GM12878 (cell line): ENCODE measurements around the gene KCNN3. TPM values are rescaled to one million over a fixed set of nuclear protein-coding genes. Genes with fewer than 3 reads are reported as not detected.

Experiments used
- ATAC-seq: fragments of 200-7000 bp; cut with Tn5 transposase; 3 replicates; pipeline ENCODE4 v1.9.1; 2020; ENCODE audit warnings: mild to moderate bottlenecking, moderate library complexity
- BruUV-seq: library from RNA; stranded (reverse); fragments of 400-500 nt; replicated peaks from 2 replicates; lab custom pipeline; 2021; lab: Mats Ljungman, UMichigan
- CTCF ChIA-PET: fragments of 300-600 bp; sonication (Branson Sonifier 250); formaldehyde crosslinking; extraction: SDS; loops from one replicate; lab custom pipeline; 2021; ENCODE audit warnings: inconsistent platforms; lab: Yijun Ruan, JAX
- POLR2A ChIA-PET: fragments of 350-600 bp; formaldehyde crosslinking; extraction: SDS; loops from one replicate; lab custom pipeline; 2021; ENCODE audit warnings: inconsistent platforms; lab: Charles Lee
- RAD21 ChIA-PET: fragments of 300-600 bp; sonication (Branson Sonifier 250); formaldehyde crosslinking; loops from one replicate; lab custom pipeline; 2023; ENCODE audit warnings: antibody characterized with exemption; ENCODE audit not compliant: unreplicated experiment; lab: Charles Lee
- SMC1A ChIA-PET: fragments of 300-600 bp; sonication (Branson Sonifier 250); formaldehyde crosslinking; loops from one replicate; lab custom pipeline; 2023; ENCODE audit not compliant: unreplicated experiment, uncharacterized antibody; lab: Charles Lee
- DNase-seq: peaks from one replicate; pipeline ENCODE4 v3.0.0-alpha.2; 2011; ENCODE audit warnings: low read depth, low spot score
- FAIRE-seq: peaks from 3 replicates; lab custom pipeline; 2011; peaks lifted over from hg19 to GRCh38; lab: Jason Lieb, UNC
- H2AFZ ChIP-seq: 2 replicates; pipeline ENCODE4 v1.6.0; 2011; ENCODE audit warnings: low read depth, low read length, control low read depth; ENCODE audit not compliant: control insufficient read depth
- H3K27ac ChIP-seq: 2 replicates; pipeline ENCODE4 v1.5.1; 2011; ENCODE audit warnings: control low read depth; ENCODE audit not compliant: control insufficient read depth, insufficient read depth
- H3K27me3 ChIP-seq, 2 experiments: replicated peaks in 1 of 2; 2 replicates each; pipeline versions ENCODE4 v1.6.0 to v1.6.1; 2011; ENCODE audit warnings: low read length in 1 of 2; ENCODE audit not compliant: control insufficient read depth in 2 of 2, insufficient read depth in 2 of 2
- H3K36me3 ChIP-seq, 2 experiments: 2 replicates each; pipeline ENCODE4 v1.5.1; 2011; ENCODE audit warnings: low read length in 1 of 2; ENCODE audit not compliant: control insufficient read depth in 2 of 2, insufficient read depth in 2 of 2
- H3K4me1 ChIP-seq: 2 replicates; pipeline ENCODE4 v1.6.1; 2011; ENCODE audit warnings: mild to moderate bottlenecking, low read length, moderate library complexity, mixed read lengths; ENCODE audit not compliant: control insufficient read depth, insufficient read depth
- H3K4me2 ChIP-seq: 2 replicates; pipeline ENCODE4 v1.6.0; 2011; ENCODE audit warnings: control low read depth; ENCODE audit not compliant: control insufficient read depth, insufficient read depth
- H3K4me3 ChIP-seq: fragments of 200-600 bp; sonication (generic); 2 replicates; pipeline ENCODE4 v1.5.1; 2016
- H3K79me2 ChIP-seq: 2 replicates; pipeline ENCODE4 v1.6.0; 2011; ENCODE audit warnings: low read length; ENCODE audit not compliant: control insufficient read depth, insufficient read depth
- H3K9ac ChIP-seq: 2 replicates; pipeline ENCODE4 v1.8.0; 2011; ENCODE audit warnings: low read length, control low read depth, mixed read lengths; ENCODE audit not compliant: control insufficient read depth, insufficient read depth
- H3K9me3 ChIP-seq: replicated peaks from 3 replicates; pipeline ENCODE4 v1.5.1; 2011; ENCODE audit warnings: mild to moderate bottlenecking, low read length; ENCODE audit not compliant: control insufficient read depth, insufficient read depth
- H4K20me1 ChIP-seq: 2 replicates; pipeline ENCODE4 v1.6.0; 2011; ENCODE audit not compliant: control insufficient read depth, insufficient read depth
- CEBPB ChIP-seq, 2 experiments: fragments of 150-350 bp in 1 of 2; IDR thresholded peaks; 2 replicates each; pipeline ENCODE4 v1.6.1; 2012 to 2014; ENCODE audit warnings: low read depth in 2 of 2, low read length in 2 of 2, borderline replicate concordance in 1 of 2, inconsistent platforms in 1 of 2
- LARP7 ChIP-seq: fragments of 450-650 bp; IDR thresholded peaks from 2 replicates; pipeline ENCODE4 v1.6.1; 2017; ENCODE audit warnings: mild to moderate bottlenecking
- NR2C1 ChIP-seq: fragments of 450-650 bp; IDR thresholded peaks from 2 replicates; pipeline ENCODE4 v1.6.1; 2017; ENCODE audit warnings: antibody characterized with exemption, mild to moderate bottlenecking, moderate library complexity
- POU2F2 ChIP-seq: IDR thresholded peaks from 3 replicates; pipeline ENCODE4 v1.6.1; 2011; ENCODE audit warnings: low read depth, mild to moderate bottlenecking, low read length, borderline replicate concordance
- RAD21 ChIP-seq: IDR thresholded peaks from 2 replicates; pipeline ENCODE4 v1.6.1; 2011; ENCODE audit warnings: mild to moderate bottlenecking, low read depth, low read length, moderate library complexity; ENCODE audit not compliant: insufficient read depth
- RUNX3 ChIP-seq: IDR thresholded peaks from 2 replicates; pipeline ENCODE4 v1.6.1; 2012; ENCODE audit warnings: low read length, inconsistent platforms
- SIN3A ChIP-seq: IDR thresholded peaks from 2 replicates; pipeline ENCODE4 v1.6.1; 2012; ENCODE audit warnings: low read depth, low read length, improper control_type of control experiment
- SMC3 ChIP-seq: IDR thresholded peaks from 2 replicates; pipeline ENCODE4 v1.6.1; 2011; ENCODE audit warnings: low read length, improper control_type of control experiment, borderline replicate concordance
- TARDBP ChIP-seq: IDR thresholded peaks from 2 replicates; pipeline ENCODE4 v1.6.1; 2016; ENCODE audit warnings: borderline replicate concordance
- WGBS: methylation state at CpG from one replicate; pipeline ENCODE4 v1.1.6; 2016; ENCODE audit warnings: low lambda C conversion rate; ENCODE audit not compliant: insufficient replicate concordance, insufficient coverage; ENCODE audit errors: missing lambda C conversion rate; 5-methylcytosine and 5-hydroxymethylcytosine counted together
- in situ Hi-C: fragments of 300-500 bp; cut with MboI; formaldehyde crosslinking; loops from 9 replicates; pipeline ENCODE4 v1.14.3; 2018; ENCODE audit warnings: mixed read lengths
- intact Hi-C: fragments of 100-400 bp; cut with micrococcal nuclease; formaldehyde crosslinking; loops from one replicate; pipeline ENCODE4 v1.14.2; 2022; ENCODE audit not compliant: unreplicated experiment
- polyA plus RNA-seq, 11 experiments: library from polyadenylated mRNA; depleted of rRNA in 4 of 11; unstranded in 6 of 11; stranded (reverse) in 5 of 11; fragments of >200 nt; fragmentation: Nextera tagmentation in 4 of 11; fragmentation: Illumina TruSeq in 1 of 11; extraction: Ambion mirVana in 4 of 11; extraction: Trizol in 1 of 11; gene quantifications; 1 replicate in 1 of 11; 2 replicates in 10 of 11; pipeline versions ENCODE4 v1.2.1 to v1.2.3, GENCODE V29; 2011 to 2016; ENCODE audit warnings: inconsistent platforms in 2 of 11, missing spikeins in 2 of 11, low read depth in 1 of 11
- total RNA-seq, 4 experiments: library from RNA; depleted of rRNA in 3 of 4; stranded (reverse); fragments of >200 nt in 3 of 4; fragmentation: Illumina TruSeq in 1 of 4; extraction: Trizol in 1 of 4; gene quantifications; 2 replicates each; pipeline versions ENCODE4 v1.2.1 to v1.2.3, GENCODE V29; 2013 to 2021
- TF ChIP-seq, protein P1 (sequence below): fragments of 450-650 bp; IDR thresholded peaks from 2 replicates; pipeline ENCODE4 v1.6.1; 2018; ENCODE audit warnings: borderline replicate concordance, mild to moderate bottlenecking; ENCODE audit not compliant: partially characterized antibody
- TF ChIP-seq, protein P2 (sequence below): IDR thresholded peaks from 2 replicates; pipeline ENCODE4 v1.6.1; 2012; ENCODE audit warnings: mild to moderate bottlenecking, low read depth, low read length
- TF ChIP-seq, protein P3 (sequence below), 3 experiments: IDR thresholded peaks in 2 of 3; conservative IDR thresholded peaks in 1 of 3; 2 replicates each; pipeline ENCODE4 v1.5.1; 2011; ENCODE audit warnings: low read depth in 3 of 3, low read length in 3 of 3, mild to moderate bottlenecking in 3 of 3, control low read depth in 2 of 3, moderate library complexity in 2 of 3, inconsistent platforms in 1 of 3, mixed read lengths in 1 of 3; ENCODE audit not compliant: control insufficient read depth in 2 of 3, insufficient read depth in 1 of 3; ENCODE audit errors: extremely low read depth in 1 of 3
- TF ChIP-seq, protein P4 (sequence below): IDR thresholded peaks from 2 replicates; pipeline ENCODE4 v1.6.1; 2011; ENCODE audit warnings: low read depth, mild to moderate bottlenecking, low read length, moderate library complexity, borderline replicate concordance; ENCODE audit errors: extremely low read depth

KCNN3 gene
- total and polyA plus RNA-seq, 10 of the 15 experiments (the other 5 are each of a cell fraction or from before 2014, with no cell fraction given): 3.5 to 26.4 (median 14.9) TPM

DNA sequence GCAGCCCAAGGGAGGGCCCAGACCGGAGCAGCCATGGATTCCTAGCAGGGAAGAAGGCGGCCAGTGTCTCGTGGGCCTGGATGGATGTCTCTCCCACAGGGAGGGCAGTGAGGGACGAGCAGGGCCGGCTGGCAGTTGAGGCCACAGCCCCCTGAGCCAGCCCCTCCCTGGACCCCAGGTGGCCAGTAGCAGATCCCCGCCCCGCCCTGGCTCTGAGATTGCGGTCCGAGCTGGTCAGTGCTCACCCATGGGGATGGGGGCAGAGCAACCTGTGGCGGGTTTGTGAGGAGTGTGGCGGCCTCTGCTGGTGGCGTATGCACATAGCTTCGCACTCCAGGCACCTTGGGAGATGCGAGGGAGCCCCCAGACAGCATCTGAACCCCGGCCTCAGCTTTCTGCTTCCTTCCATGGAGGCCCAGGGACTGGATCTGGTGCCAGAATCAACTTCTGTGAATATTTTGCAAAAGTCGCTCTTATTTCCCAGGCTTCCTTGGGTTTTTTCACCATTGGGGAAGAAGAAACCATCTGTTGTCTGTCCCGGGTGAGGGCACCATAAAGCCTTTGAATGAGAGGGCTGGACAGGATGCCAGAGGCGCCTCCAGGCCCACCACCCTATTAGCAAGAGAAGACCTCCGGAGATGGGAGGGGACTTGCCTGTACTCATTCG is 8.4 kb upstream of the KCNN3 start:
- H3K27me3 ChIP-seq: no peaks in the 10 kb centered on the region
- no peaks in the 10 kb centered on the region for H3K36me3 ChIP-seq
- H3K4me1 ChIP-seq: peaks cover 10% of the 10 kb centered on the region
- peak; percentile 52 for FAIRE-seq
- ChIA-PET CTCF (interaction anchor here (0.5 to 8.5 kb wide), 37 partner anchors 11 to 959 kb away, joined by 3 to 137 read pairs (median 4); partner anchors contain the start of genes KCNN3 and PMVK), SMC1A (interaction anchor here (0.6 to 9.4 kb wide), 24 partner anchors 8 to 398 kb away, joined by 3 to 113 read pairs (median 4); partner anchors contain the start of genes KCNN3 and PBXIP1), POLR2A (interaction anchor here (0.7 to 1.6 kb wide), 7 partner anchors 9 to 399 kb away, joined by 3 to 9 read pairs (median 4); partner anchors contain the start of gene KCNN3), RAD21 (interaction anchor here (0.6 to 15.4 kb wide), 41 partner anchors 8 to 398 kb away, joined by 3 to 254 read pairs (median 4); partner anchors contain the start of genes KCNN3 and PMVK)
- no peak overlapping the region for H3K4me2 ChIP-seq
- no peaks in the 10 kb centered on the region for H4K20me1 ChIP-seq
- no peak overlapping the region for H3K4me3 ChIP-seq
- intact Hi-C loops (loop anchor here (1.0 to 5.0 kb wide), 5 partner anchors 106 to 401 kb away; no protein-coding TSS in a partner anchor), in situ Hi-C loops (no loop called here)
- no peak overlapping the region for H3K9ac ChIP-seq
- 27% methylated on average over 20 of the region's 20 CpGs for WGBS
- DNase-seq: no peak
- no peaks in the 10 kb centered on the region for H3K79me2 ChIP-seq
- ATAC-seq: peak; percentile 94
- H3K27ac ChIP-seq: no peak overlapping the region
- no peak overlapping the region for H2AFZ ChIP-seq
- BruUV-seq: no TSS peak
- no peaks in the 10 kb centered on the region; the same call in 2 of the 3 replicates for H3K9me3 ChIP-seq
- TF ChIP-seq LARP7 (peak; percentile 33; the same call in 1 of the 2 replicates), CEBPB (IDR thresholded peaks at IDR 0.05; ENCODE audit: borderline replicate concordance in 1 of 2, low read depth in 2 of 2, low read length in 2 of 2) (no peak), RUNX3 (peak; percentile 60), SMC3 (peak; percentile 97), POU2F2 (peak; percentile 78; the same call in 1 of the 3 replicates), TARDBP (0 out of 2 replicates have a peak, but pooled peaks have one; percentile 36), NR2C1 (no peak), RAD21 (peak; percentile 96), SIN3A (no peak)
- TF ChIP-seq, protein P1, sequence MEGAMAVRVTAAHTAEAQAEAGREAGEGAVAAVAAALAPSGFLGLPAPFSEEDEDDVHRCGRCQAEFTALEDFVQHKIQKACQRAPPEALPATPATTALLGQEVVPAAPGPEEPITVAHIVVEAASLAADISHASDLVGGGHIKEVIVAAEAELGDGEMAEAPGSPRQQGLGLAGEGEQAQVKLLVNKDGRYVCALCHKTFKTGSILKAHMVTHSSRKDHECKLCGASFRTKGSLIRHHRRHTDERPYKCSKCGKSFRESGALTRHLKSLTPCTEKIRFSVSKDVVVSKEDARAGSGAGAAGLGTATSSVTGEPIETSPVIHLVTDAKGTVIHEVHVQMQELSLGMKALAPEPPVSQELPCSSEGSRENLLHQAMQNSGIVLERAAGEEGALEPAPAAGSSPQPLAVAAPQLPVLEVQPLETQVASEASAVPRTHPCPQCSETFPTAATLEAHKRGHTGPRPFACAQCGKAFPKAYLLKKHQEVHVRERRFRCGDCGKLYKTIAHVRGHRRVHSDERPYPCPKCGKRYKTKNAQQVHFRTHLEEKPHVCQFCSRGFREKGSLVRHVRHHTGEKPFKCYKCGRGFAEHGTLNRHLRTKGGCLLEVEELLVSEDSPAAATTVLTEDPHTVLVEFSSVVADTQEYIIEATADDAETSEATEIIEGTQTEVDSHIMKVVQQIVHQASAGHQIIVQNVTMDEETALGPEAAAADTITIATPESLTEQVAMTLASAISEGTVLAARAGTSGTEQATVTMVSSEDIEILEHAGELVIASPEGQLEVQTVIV: no peak
- TF ChIP-seq, protein P2, sequence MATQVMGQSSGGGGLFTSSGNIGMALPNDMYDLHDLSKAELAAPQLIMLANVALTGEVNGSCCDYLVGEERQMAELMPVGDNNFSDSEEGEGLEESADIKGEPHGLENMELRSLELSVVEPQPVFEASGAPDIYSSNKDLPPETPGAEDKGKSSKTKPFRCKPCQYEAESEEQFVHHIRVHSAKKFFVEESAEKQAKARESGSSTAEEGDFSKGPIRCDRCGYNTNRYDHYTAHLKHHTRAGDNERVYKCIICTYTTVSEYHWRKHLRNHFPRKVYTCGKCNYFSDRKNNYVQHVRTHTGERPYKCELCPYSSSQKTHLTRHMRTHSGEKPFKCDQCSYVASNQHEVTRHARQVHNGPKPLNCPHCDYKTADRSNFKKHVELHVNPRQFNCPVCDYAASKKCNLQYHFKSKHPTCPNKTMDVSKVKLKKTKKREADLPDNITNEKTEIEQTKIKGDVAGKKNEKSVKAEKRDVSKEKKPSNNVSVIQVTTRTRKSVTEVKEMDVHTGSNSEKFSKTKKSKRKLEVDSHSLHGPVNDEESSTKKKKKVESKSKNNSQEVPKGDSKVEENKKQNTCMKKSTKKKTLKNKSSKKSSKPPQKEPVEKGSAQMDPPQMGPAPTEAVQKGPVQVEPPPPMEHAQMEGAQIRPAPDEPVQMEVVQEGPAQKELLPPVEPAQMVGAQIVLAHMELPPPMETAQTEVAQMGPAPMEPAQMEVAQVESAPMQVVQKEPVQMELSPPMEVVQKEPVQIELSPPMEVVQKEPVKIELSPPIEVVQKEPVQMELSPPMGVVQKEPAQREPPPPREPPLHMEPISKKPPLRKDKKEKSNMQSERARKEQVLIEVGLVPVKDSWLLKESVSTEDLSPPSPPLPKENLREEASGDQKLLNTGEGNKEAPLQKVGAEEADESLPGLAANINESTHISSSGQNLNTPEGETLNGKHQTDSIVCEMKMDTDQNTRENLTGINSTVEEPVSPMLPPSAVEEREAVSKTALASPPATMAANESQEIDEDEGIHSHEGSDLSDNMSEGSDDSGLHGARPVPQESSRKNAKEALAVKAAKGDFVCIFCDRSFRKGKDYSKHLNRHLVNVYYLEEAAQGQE: no peak
- TF ChIP-seq, protein P3, sequence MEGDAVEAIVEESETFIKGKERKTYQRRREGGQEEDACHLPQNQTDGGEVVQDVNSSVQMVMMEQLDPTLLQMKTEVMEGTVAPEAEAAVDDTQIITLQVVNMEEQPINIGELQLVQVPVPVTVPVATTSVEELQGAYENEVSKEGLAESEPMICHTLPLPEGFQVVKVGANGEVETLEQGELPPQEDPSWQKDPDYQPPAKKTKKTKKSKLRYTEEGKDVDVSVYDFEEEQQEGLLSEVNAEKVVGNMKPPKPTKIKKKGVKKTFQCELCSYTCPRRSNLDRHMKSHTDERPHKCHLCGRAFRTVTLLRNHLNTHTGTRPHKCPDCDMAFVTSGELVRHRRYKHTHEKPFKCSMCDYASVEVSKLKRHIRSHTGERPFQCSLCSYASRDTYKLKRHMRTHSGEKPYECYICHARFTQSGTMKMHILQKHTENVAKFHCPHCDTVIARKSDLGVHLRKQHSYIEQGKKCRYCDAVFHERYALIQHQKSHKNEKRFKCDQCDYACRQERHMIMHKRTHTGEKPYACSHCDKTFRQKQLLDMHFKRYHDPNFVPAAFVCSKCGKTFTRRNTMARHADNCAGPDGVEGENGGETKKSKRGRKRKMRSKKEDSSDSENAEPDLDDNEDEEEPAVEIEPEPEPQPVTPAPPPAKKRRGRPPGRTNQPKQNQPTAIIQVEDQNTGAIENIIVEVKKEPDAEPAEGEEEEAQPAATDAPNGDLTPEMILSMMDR (IDR thresholded peaks at IDR 0.05 in 2 of 3, conservative IDR thresholded peaks at IDR 0.05 in 1 of 3; ENCODE audit: control insufficient read depth in 2 of 3, extremely low read depth in 1 of 3, insufficient read depth in 1 of 3, low read depth in 3 of 3, low read length in 3 of 3): peak; percentile 92 to 97 (median 94)
- TF ChIP-seq, protein P4, sequence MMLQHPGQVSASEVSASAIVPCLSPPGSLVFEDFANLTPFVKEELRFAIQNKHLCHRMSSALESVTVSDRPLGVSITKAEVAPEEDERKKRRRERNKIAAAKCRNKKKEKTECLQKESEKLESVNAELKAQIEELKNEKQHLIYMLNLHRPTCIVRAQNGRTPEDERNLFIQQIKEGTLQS: no peak
